GM18508 (cell line): ENCODE data around the gene ZNF644.

Experiments used
- ATAC-seq: cut with Tn5 transposase; IDR thresholded peaks from one replicate; pipeline ENCODE4 v1.9.1; 2021; ENCODE audit warnings: moderate number of reproducible peaks; ENCODE audit not compliant: insufficient read depth, unreplicated experiment

ZNF644 gene

DNA sequence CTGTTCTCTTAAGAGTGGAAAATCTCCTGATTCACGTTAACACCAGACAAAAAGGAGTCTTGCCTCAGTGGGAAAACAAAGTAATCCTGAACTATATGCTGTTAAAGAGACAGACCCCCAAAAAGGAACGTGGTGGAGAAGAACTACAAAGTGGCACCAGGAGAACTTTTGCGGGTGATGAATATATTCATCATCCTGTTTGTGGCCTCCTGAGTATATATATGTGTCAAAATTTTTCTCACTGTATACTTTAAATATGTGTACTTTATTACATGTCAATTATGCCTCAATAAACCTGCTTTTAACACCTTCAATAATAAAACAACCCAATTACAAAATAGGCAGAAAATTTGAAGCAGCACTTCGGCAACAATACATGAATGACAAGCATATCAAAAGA is 31.1 kb downstream of the ZNF644 start:
- ATAC-seq: no peak

DNA sequence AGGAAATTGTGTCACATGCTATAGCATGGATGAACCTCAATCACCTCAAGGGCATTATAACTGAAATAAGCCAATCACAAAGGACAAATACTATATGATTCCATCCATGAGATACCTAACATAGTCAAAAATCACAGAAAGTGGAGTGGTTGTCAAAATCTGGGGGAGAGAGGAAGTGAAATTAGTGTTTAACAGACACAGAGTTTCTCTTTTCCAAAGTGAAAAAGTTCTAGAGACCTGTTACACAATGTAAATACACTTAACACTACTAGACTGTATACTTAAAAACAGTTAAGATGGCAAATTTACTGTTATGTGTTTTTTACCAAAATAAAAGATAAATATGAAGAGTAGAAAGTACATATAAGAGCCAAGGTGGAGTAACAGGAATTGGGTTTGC is 31.8 kb downstream of the ZNF644 start:
- no peak for ATAC-seq

DNA sequence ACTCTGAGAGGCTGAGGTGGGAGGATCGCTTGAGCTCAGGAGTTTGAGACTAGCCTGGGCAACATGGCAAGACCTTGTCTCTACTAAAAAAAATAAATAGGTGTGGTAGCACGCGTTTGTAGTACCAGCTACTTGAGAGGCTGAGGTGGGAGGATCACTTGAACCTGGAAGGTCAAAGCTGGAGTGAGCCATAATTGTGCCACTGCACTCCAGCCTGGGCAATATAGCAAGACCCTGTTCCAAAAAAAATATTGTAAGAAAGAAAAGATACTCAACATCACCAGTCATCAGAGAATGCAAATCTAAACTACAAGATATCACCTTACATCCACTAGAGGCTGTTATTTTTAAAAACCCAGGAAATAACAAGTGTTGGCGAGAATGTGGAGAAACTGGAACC is 32.5 kb downstream of the ZNF644 start:
- no peak for ATAC-seq

DNA sequence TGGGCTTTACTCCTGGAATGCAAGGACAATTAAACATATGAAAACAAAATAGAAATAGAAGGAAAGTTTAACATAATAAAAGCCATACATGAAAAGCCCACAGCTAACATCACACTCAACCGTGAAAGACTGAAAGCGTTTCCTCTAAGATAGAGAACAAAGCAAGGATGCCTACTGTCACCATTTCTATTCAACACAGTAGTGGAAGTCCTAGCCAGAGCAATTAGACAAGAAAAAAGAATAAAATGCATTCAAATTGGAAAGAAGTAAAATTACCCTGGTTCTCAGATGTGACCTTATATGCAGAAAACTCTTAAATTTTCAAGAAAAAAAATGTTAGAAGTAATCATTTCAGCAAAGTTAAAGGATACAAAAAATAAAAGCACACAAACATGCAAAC is 34.0 kb downstream of the ZNF644 start:
- no peak for ATAC-seq

DNA sequence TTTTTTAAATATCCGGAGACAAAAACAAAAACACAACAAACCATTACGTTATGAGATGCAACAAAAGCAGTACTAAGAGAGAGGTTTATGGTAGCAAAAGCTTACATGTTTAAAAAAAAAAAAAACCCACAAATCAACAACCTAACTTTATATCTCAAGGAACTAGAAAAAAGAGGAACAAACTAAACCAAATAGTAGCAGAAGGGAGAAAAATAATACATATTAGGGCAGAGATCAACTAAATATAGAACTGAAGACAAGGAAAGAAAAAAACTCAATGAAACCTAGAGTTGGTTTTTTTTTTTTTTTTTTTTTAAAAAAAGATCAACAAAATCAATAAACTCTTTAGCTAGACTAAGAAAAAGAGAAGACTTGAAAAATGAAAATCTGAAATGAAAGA is 34.9 kb downstream of the ZNF644 start:
- no peak for ATAC-seq

DNA sequence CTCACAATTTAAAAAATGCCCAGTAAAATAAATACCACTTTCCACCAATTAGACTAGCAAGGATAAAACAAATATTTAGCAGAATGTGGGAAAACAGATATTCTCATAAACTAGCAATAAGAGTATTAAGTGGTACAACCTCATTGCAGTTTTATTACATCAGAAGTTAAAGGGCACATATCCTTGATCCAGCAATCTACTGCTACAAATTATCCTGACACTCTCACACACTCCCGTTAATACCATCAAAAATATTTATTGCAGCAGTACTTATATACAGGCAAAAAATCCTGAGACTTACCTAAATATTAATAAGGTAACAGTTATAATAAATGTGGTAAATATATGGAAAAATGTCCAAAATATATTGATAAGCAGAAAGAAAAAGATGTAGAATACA is 44.3 kb downstream of the ZNF644 start:
- no peak for ATAC-seq

DNA sequence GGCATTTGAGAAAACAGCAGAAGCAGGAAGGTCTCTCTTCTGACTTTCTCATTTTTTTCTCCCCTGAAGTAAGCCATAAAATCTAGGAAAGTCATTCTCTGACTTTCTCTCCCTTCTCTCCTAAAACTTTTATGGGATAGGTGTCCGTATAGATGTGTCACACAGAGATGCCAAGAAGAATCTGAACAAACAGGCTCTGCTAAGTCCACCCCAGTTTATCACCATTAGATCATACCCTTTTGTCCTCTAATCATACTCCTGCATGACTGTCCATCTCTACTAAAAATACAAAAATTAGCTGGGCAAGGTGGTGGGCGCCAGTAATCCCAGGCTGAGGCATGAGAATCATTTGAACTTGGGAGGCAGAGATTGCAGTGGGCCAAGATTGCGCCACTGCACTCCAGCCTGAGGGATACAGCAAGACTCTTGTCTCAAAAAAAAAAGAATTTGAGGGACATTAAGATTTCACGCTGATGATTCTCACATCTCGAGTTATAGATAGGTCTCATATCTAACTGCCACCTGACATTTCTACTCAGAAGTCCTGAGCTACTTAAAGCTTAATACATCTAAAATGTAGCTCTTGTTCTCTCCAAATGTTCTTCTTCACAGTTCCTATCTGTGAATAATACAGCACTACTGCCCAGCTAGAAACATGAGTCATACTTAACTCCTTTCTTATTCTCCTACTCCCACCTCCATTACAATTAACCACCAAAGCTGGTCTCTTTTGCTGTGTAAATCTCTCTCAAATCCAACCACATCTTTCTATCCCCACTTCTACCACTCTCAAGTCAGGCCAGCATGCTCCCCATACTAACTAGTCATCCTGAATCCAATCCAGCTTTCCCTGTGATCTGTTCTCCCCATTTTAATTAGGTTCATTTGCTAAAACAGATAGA is 47.7 kb downstream of the ZNF644 start:
- ATAC-seq: no peak

DNA sequence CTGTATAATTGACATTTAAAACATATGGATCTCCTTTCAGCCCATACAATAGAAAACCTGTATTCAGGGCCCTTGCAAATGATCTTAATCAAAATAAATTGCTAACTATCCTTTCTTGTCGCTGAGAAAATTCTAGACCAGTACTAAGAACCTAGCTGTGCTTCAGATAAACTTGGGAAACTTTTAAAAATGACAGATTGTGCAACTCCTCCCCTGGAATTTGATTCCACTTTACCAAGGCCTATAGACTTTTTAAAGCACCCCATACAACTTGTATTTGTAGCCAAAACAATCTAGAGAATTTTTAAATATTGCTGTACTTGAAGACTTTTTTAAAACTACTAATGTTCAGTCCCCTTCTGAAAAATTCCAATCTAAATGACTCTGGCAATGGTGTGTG is 51.6 kb downstream of the ZNF644 start:
- no peak for ATAC-seq

DNA sequence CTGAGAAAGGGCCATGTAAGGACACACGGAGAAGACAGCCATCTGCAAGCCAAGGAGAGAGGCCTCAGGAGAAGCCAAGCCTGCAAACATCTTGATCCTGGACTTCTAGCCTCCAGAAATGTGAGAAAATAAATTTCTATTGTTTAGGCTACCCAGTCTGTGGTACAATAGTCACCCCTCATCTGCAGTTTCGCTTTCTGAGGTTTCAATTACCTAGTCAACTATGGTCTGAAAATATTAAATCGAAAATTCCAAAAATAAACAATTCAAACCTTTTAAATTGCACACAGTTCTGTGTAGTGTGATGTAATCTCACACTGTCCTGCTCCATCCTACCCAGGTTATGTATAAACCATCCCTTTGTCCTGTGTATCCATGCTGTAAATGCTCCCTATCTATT is 52.6 kb downstream of the ZNF644 start:
- no peak for ATAC-seq

DNA sequence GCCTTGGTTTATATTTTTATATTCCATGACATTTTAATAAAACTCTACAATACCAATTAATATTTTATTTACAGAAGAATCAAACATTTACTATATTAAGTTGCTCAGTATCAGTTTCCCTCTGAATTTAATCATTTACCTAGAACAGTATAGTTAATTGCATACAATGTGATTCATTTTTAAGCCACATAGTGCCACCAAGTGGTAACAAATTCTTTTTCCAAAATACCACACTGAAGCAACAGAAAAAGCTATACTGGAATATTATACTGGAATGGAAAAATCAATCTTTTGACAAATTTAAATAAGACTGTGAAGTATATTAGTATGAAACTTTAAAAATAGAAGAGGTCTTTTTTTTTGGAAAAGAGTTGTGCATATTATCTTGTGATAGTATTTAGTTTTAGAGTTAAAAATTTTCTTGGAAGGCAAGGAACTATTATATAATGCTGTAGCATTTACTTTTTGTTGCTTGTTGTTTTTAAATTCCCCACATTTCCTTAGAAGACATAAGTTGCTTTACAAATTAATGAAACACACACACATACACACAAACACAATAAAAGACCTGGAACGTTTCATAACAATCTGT is 57.3 kb downstream of the ZNF644 start:
- no peak for ATAC-seq

DNA sequence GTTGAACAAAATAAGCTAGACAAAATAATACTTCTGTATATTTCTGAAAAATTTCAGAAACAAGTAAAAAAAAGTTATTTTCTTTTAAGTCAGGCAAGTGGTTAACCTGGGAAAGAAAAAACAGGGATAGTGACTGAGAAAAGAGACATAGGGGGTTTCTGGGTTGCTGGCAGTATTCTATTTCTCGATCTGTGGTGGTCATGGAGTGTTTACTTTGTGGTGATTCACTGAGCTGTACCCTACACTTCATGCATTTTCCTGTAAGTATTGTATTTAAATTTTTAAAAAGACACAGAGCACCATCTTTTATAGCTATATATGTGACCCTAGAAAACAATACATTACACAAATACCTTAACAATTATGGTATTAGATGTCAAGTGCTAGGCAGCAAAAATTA is 58.2 kb downstream of the ZNF644 start:
- no peak for ATAC-seq

DNA sequence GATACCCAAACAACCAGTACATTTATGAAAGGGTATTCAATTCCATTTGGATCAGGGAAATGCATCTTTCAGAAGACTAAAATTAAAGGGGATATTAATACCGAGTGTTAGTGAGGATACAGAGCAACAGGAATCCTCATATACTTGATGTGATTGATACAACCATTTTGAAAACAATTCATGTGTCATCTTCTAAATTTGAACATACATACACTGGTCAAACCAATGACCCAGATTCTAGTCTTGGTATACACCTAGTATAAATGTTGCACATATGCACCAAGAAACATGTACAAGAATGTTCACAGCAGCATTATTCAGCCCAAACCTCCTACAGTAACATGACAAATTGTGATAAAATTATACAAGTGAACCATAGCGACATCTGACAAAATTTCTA is 58.6 kb downstream of the ZNF644 start:
- ATAC-seq: no peak

DNA sequence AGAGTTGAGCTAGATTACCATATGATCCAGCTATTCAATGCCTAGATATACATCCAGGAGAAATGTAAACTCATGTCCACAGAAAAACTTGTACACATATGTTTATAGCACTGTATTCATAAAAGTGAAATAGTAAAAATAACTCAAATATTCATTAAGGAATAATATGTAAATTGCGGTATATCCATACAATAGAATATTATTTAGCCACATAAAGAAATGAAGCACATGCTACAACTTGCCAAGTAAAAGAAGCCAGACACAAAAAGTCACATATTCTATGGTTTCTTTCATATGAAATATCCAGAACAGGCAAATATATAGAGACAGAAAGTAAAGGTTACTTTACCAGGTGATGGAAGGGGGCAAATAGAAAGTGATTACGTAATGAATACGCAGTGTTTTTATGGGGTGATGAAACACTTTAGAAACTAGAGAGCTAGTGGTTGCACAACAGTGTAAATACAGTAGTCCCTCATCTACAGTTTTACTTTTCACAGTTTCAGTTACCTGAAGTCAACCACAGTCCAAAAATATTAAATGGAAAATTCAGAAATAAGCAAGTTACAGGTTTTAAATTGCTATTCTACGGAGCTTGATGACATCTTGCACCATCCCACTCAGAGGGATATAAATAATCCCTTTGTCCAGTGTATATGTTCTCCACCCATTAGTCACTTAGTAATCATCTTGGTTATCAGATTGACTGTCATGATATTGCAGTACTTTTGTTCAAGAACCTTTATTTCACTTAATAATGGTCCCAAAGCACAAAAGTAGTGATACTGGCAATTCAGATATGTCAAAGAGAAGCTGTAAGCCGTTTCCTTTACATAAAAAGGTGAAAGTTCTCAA is 62.3 kb downstream of the ZNF644 start:
- ATAC-seq: no peak

DNA sequence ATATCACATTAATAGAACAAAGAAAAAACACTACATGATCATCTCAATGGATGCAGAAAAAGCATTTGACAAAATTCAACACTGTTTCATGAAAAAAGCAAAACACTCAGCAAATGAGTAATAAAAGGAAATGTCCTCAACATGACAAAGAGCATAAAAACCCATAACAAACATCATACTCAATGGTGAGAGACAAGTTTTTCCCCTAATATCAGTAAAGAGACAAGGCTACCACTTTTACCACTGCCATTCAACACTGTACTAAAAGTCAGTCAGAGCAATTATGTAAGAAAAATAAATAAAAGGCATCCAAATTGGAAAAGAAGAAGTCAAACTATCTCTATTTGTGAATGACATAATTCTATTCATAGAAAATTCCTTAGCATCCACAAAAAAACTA is 64.3 kb downstream of the ZNF644 start:
- ATAC-seq: no peak

DNA sequence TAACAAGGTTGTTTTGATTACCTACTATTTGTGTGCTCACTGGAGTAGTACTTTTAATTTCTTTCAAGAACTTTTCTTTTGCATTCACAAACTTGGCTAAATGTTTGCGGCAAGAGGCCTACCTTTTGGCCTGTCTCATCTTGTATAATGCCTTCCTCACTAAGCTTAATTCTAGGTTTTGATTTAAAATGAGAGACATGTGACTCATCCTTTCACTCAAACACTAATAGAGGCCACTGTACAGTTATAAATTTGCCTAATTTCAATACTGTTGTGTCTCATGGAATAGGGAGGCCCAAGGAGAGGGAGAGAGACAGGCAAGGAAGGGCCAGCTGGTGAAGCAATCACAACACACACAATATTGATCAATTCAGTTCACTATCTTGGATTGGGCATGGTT is 66.1 kb downstream of the ZNF644 start:
- ATAC-seq: no peak

DNA sequence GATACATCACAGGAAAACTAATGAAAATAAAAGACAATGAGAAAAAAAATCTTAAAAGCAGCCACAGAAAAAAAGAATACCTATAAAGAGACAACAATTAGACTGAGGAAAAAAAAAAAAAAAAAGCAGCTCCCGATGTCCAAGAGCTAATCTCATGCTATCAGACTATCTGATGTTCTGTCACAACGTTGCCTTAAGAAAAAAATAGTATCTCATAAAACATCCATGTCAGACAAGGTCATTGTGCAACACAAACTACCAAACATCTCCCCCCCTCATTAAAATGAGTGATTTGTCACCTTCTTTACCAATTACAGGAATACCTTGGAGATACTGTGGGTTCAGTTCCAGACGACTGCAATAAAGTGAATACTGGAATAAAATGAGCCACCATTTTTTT is 68.9 kb downstream of the ZNF644 start:
- no peak for ATAC-seq

DNA sequence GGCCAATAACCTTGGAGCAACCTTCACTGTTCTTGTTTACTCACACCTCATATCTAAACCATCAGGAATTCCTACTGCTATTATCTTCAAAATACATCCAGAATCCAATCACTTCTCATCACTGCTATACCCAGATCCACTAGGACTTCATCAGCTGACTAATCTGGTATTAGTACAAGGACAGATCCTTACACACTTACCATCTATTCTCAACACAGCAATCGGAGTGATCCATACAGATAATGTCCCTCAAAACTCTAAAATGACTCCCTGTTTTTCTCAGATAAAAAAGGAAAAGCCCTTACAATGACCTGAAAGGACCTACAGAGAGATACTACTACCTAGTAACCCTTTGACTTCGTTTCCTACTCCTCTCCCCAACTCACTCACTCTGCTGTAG is 70.8 kb downstream of the ZNF644 start:
- no peak for ATAC-seq

DNA sequence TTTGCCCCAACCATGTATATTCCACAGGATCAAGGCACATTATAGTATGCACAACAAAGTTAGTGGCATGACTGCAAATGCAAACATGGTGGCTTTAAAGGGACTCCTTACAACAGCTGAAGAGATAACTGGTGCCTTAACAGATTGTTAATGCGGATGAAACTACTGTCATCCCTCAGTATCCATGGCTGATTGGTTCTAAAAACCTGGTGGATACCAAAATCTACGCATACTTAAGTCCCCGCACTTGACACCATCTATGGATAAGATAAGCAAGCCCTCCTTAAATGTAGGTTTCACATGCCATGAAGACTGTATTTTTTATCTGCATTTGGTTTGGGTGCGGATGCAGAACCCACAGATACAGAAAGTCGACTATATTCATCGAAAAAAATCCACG is 73.5 kb downstream of the ZNF644 start:
- ATAC-seq: no peak

DNA sequence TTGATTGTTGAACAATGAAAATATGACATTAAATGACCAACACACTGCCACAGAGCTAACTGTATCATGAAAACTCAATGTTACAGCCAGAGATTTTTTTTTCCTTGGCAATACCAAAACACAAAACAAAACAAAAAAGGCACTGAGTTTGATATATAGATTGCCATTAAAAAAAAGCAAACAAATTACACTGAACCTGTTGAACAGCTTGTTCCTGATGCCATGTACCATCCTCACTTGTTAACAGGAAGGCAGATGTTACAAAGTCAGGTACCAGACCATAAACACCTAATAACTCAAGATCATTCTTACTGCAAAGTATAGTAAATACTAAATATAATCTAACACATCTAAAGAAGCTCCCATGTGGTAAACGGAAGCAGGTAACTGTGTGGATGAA is 75.2 kb downstream of the ZNF644 start:
- no peak for ATAC-seq

DNA sequence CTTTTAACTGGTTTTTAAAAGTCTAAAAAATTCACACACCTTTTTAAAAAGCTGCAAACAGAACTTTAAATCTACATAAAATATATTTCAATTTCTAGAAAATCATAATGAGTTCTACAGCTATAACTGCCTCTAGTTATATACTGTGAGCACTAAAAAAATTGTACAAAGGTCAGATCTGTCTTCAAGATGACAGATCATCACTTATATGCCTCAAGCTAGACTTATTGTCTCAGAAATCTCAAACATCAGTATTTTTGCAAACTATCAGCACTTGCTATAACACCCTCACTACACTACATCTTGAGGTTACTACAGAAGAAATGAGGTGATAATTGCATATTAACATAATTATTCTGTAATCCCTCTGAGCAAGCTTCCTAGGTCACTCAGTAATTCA is 76.5 kb downstream of the ZNF644 start:
- ATAC-seq: no peak

DNA sequence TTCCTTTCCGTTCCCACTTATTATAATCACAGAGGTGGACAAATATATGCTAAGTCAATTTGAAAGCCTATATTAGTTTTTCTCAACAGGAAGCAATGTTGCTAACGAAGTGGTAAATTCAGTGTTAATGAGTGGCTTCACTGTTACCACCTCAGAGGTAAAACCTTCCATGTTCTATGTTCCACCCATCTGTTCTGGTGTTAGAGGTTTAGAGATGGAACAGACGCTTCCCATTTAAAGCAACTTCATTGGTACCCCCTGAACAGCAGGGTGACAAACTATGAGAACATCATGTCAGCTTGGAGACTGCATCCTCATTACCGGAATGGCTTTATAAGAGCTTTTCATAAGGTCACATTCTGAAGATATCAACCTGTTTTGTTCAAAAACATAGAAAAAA is 77.9 kb downstream of the ZNF644 start:
- ATAC-seq: no peak
